Midbrain (tissue), 1 donor: ENCODE results near the gene ADAMTS2.

Experiments
- DNase-seq: peaks from one replicate; lab custom pipeline; 2025; lab: John Stamatoyannopoulos, UW

Gene ADAMTS2

DNA sequence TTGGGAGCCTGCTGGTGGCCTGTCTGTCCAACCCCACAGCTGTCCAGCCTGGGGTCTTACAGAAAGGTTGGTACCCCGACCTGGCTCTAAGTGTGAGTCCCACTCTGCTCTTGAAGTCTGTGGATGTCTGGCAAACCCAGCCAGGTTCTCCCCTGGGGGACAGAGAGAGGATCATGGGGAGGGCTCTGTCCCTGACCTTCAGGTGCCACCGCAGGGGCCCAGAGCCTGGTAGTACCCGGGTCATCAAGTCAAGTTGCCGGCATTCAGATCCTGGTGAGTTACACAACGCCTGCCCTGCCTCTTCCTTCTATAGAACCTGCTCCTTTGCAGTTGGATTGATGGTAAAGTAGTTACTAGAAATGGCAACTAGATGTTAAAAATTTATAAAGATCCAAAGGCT, 66.7 kb downstream of the ADAMTS2 start:
- no peak for DNase-seq

DNA sequence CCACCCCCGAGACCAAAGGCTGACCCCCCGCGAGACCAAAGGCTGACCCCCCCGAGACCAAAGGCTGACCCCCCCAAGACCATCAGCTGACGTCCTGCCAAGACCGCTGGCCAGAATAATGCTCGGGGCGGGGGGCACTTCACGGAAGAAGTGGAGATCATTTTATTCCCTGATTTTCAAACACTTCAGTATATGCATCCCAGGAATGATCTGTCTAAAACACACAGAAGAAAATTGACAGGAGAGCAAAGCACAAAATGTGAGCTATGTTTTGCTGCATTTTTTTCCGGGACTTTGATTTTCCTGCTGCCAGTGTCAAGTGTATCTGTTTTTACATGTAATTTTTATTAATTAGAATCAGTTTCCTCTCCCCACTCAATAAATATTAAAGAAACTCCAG, 67.1 kb downstream of the ADAMTS2 start:
- no peak for DNase-seq

DNA sequence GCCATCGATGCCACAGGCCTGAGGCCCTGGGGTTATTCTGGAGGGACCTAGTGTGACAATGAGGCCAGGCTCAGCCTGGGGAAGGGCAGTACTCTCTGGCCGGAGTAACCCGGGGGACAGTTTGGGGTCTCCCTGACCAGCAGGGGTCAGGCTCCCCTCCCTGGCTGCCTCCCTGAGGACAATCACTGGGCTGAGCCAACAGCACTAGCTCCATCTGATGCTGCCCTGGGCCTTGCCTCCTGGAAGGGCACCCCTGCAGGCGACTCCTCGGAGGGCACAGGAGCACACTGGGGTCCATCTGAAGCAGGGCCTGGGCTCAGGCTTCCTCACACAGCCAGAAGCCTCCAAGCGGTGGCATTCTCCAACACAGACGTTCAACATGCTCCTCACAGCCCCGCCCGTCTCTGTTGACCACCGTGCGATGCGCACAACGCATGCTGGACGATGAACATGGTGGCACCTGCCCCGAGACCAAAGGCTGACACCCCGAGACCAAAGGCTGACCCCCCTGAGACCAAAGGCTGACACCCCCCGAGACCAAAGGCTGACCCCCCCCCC, 68.3 kb downstream of the ADAMTS2 start:
- no peak for DNase-seq

DNA sequence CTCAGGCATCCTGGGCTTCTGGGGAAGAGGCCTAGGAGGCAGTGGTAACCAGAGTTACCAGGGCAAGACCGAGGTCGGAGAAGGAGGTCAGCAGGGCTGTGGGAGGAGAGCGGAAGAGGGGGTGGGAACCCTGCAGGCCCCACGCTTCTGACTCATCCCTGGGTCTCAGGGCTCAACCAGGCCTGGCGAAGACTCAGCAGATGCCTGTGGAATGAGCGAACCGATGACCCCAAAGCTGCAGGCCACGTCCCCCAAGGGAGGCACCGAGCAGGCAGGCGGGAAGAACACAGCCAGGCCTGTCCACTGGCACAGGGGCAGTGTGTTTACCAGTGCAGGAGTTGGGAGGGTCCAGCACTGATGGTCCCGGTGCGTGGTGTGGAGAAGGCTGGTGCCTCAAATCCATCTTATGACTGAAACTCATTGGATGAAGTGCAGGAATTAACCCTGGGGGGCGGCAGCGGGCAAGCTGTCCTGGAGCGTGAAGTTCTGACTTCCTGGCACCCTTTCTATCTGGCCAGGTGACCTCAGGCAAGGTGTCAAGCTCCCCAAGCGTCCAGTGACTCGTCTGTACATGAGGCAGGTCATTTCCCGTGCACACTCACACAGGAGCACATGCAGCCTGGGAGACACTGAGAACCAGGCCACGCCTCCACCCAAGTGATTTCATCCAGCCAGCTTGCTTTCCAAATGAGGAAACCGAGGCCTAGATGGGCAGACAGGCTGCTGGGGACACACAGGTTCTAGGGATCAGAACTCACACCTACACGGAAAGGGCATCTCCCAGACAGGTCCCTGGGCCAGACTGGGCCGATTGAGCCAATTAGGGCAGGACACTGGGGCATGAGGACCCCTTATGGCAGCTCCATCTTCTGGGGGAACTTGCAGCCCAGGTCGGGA, 69.1 kb downstream of the ADAMTS2 start:
- DNase-seq, result no peak

DNA sequence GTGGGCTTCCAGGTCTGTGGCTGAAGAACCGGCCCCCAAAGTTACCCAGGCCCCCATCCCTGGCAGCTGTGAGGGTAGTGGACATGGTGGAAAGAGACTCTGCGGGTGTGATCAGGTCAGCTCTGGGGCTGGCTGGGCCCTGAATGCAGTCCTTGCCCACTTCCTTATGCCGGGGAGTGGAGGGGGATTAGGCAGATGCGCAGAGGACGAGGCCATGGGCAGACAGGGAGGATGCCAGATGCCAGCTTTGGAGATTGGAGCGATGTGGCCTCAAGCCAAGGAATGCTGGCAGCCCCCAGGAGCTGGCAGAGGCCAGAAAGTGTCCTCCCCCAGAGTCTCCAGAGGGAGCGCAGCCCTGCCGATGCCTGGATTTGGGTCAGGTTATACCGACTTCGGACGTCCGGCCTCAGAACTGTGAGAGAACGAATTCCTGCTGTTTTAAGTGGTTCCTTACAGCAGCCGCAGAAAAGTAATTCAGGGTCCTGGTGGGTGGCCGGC, 69.8 kb downstream of the ADAMTS2 start:
- DNase-seq, result no peak

DNA sequence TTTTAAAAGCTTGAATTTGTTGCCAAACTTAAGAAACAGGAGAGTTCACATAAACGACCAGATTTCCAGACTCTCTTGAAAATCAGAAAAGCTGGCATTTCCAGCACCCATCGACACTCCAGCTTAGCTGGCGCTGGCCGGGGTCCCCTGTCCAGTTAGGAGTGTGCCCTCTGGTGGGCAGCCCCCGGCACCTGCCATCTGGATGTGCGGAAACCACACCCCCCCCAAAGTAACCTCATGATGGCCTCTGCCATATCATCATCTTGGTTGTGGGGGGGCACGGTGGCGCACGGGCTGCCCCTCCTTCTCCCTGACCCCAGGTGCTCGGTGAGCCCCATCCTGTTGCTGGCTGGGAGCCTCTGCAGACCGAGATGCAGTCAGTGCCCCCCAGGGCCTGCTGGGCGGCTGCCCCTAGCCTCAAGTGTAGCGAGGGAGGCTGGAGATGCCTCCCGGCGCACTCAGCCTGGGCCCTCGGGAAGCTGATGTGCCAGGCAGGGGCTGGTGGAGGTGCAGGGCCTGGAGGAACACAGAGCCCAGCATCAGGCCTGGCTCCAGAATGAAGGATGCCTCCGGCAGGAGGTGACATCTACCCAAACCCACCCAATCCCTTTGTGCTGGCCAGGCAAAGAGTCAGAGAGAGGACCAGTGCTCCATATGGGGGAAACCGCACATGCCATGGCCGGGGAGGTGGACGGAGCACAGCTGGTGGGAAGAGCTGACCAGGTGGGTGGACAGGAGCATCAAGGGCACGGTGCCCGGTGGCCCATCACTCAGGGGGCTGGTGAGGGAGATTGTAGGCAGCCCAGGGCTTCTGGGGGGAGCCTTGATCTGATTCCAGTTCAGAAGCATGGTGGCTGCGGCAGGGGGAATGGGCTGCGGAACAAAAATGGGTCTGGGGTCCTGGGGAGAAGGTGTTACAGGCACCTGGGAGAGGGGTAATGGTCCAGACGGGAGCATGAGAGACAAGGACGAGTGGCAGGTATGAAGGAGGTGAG, 70.6 kb downstream of the ADAMTS2 start:
- no peak for DNase-seq

DNA sequence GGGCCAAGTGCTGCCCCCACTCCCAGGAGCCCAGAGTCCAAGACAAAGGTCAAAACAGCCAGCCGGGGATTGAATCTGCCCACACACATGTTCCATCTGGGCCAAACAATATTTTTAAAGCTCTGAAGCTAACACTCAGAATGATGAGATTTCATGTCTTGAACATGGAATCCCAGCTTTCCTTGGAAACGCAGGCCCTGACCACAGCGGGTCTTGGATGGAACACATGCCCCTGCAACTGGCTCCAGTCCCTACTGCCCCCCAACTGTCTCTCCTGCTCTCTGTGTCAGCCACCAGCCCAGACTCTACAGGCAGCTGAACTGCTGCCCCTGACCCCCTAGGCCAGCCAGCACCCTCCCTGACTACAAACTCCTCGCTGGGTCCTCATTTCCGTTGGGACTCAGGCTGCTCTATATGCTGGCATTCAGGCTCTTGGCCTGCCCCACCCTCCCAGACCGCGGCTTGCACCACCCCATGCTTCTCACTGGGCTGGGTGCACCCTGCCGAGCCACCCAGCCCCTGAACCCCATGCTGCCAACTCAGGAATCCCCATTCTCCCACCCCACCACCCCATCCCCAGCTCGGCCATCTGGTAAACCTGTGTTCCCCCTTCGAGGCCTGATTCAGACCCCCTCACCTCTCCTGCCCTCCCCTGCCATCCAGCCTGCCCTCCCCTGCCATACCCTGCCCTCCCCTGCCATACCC, 71.7 kb downstream of the ADAMTS2 start:
- DNase-seq, result no peak

DNA sequence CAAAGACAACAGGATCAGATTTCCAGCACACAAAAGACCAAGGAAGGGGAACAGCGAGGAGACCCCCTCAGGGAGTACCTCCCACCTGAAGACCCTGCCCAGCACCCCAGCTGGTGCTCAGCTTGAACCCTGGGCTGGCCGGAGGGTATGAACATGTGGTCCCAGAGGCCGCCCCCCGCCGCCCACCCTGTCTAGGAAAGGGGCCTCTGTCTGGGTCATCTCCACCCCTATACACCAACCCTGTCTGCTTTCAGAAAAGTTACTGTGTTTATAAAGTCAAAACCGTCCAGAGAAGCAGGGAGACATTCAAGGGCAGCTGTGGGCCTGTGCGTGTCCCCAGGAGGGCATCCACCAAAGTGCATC, 72.2 kb downstream of the ADAMTS2 start:
- DNase-seq, result no peak

DNA sequence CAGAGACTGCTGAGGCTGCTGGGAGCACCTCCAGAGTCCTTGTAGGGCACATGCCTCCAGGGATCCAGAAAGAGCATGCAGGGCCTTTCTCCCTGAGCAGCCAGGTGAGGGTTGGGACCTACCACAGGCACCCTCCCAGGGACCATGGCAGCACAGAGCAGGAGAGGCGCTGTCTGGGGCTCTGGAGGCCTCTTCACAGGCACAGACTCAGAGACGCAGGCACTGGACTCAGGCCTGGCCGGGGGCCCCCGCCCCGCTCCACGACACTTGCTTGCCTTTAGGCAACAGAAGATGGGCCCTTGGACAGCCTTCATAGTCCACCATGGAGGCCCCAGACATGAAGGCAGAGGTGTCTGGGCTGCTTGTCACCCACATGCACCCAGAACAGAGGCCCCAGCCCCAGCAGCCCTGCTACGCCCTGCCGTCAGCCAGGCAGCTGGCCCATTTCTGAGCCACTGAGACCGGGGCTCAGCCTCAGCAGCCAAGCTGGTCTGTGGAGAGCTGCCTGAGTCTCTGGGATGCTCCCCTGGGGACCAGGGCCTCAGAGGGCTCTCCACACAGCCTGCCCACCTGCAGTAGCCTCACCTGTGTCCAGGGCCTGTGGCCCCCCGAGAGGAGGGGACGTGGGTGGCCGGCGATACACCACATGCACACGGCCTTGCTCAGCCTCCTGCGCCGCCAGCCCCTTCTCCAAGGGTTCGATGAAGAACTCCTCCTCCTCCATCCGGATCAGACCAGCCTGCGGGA, 72.8 kb downstream of the ADAMTS2 start:
- DNase-seq, result no peak

DNA sequence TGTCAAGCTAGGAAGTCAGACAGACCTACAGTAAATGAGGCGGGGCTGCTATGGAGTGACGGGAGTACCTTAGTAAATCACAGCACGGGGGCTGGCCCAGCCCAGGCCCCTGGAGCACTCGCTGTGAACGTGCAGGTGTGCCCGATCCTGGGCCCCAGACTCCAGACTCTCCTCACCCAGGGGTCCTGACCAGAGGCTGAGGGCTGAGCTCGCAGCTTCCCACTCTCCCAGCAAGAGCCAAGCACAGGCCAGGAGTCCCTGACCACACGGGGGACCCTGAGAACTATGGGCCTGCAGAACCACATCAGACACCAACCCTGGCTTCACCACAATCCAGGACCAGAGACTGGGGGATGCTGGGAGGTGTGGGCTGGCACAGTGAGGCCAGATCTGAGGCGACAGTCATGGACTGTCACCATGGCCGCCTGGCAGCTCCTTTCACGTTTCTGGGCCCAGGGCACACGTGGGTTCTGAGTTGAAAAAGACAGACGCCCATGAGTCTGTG, 73.4 kb downstream of the ADAMTS2 start:
- no peak for DNase-seq

DNA sequence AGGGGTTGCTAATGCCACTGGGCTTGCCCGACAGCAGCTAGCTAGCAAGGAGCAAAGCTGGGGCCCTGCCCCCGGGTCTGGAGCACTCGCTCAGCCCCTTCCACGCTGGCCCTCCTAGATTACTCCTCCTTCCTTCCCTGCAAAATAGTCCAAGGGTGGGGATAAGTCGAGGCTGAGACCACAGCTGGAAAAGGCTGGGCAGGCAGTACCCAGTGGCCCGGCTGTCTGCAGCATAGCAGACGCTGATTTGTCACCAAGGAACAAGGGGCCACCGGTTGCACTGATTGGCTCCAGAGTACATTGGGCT, 73.9 kb downstream of the ADAMTS2 start:
- no peak for DNase-seq

DNA sequence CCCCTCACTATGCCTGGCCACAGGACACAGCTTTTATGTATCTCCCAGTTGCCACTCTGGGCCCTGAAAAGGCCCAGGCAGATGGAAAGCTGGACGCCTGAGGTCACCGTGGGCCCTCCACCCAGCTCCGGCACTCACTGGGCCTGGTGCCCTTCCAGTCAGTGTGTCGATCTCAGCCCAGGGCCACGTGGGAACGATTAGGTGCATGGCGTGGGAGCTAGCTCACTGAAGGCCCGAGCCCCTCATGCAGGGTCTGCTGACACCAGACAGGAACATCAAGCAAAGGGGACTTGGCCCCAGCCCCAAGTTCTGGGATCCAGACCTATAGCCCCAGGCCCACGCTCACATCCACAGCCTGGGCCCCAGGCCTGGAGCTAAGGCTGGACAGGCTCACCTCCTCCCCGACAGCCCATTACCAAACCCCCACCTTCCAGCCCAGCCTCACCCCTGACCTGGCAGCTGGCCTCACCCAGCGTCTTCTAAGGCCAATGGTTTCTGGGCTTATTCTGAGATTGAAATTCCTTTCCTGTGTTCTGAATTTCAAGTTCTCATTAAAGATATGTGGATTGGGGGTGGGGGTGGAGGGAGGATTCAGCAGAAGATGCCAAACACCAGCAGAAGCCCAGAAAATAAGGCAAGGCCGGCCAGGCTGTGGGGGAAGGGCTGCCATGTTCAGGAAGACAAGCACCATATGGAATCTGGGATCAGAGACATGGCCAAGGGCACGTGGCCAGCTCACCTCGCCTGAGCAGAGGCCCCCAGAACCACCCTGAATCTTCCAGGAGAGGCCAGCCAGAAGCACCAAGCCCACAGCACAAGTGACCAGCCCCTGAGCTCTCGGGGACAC, 74.5 kb downstream of the ADAMTS2 start:
- no peak for DNase-seq

DNA sequence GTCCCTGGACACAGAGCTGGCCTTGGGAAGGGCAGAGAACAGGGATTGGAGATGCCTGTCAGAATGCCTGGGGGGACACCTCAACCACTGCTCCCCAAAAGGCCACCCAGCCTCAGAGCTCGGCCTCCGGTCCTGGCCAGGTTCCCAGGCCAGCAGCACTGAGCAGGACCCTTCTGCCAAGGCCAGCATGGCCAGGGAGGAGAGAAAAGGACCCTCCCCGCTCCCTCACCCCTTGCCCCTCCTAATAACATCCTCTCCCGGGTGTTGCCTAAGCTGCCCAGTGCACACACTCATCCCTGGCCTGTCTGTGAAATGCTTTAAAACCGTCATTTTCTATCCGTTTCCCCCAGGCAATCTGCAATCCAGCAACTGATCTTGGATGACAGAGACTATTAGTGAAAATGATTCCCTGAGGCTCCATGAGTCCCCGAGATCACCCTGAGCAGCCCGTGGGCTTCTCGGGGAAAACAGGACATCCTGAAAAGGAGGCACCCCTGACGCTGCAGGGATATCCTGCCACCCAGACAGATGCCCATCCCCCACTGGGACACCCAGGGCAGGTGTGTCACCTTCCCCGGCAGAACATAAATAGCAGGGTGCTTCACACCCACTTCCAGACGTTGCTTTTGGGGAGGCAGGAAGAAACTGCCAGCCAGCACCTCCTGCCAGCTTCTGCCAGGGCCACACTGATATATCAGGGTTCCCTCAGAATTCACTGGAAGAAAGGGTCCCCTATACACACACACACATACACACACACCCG, 75.3 kb downstream of the ADAMTS2 start:
- DNase-seq, result no peak

DNA sequence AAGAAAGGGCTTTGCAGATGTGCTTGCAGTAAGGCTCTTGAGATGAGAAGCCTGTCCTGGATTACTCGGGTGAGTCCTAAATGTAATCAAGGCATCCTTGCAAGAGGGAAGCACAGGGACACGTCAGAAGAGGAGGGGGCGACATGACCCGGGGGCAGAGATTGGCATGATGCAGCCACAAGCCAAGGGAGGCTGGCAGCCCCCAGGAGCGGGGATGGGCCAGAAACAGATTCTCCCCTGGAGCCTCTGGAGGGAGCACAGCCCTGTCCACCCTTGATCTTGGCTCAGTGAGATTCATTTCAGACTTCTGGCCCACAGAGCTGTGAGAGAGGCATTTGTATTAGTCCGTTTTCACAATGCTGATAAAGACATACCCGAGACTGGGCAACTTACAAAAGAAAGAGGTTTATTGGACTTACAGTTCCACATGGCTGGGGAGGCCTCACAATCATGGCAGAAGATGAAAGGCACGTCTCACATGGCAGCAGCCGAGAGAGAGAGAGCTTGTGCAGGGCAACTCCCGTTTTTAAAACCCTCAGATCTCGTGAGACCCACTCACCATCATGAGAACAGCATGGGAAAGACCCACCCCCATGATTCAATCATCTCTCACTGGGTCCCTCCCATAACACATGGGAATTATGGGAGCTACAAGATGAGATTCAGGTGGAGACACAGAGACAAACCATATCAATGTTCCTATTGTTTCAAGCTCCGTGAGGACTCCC, 76.1 kb downstream of the ADAMTS2 start:
- DNase-seq, result no peak

DNA sequence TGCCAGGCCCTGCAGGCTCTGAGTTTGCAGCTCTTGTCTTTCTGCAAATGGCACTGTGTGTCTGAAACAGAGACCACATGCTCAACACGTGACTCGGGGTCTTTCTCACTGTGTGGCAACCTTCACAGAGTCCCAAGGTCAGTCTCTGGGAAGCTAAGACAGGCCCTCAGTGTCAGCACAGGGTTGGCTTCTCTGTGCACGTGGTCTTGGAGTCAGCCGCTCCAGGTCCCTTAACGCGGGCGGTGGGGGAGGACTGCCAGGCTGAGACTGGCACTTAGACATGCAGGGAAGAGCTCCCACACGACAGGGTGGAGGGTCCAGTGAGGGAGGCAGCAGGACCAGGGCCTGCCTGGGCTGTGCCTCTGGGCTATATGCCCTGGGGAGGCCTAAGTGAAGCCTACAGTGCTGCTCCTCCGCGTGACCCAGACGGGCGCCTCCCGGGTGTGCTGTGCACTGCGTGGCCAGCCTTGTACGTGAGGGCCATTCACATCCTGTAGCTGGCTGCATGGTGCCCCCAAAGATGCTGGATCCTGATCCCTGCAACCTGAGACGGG, 76.8 kb downstream of the ADAMTS2 start:
- DNase-seq, result no peak

DNA sequence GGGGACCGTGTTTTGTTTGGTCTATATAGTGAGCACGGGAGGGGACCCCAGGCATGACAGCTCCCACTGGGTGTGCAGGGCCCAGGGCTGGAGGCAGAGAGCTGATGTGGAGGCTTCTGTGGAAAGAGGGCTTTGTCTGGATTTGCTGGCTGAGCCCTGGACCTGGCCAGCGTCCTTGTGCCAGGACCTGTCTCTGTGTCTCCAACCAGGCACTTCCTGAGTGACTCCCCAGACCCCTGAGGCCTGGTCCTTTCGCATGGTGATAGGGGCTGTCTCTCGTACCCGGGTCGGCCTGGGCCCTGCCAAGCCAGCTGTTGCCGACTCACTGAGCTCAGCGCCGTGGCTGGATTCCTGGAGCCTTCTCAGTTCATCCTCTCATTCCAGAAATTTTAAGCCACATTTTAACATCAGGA, 77.6 kb downstream of the ADAMTS2 start:
- no peak for DNase-seq

DNA sequence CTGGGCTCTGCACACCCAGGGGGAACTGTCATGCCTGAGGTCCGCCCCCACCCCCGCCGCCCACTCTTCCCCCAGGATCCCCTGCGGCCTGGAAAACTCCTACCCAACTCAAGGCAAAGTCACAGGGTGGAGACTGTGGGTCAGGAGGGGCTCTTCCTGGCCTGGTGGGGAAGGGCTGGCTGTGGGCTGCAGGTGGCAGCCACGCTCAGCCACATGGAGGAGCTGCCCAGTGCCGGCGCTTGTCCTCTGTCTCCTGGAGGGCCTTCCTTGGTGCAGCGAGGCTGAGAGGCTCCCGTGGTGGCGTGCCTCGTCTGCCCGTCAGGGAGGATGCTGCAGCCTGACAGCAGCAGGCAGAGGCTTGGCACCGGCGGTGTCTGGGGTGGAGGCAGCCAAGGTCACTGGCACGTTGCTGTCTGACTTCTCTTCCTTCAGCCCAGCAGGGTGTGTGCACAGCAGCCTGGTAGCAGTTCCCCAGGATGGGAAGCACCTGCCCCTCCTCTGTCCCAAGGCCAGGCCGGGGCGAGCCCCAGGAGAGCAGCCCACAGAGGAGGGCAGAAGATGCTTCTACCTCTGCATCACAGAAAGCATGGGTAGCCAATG, 78.1 kb downstream of the ADAMTS2 start:
- no peak for DNase-seq
